HG03442 (cell line): ENCODE results near the gene SGCD.

Experiments used
- ATAC-seq: cut with Tn5 transposase; IDR thresholded peaks from one replicate; pipeline ENCODE4 v1.9.1; 2021; ENCODE audit warnings: mild to moderate bottlenecking, moderate library complexity; ENCODE audit not compliant: unreplicated experiment

Gene SGCD

DNA sequence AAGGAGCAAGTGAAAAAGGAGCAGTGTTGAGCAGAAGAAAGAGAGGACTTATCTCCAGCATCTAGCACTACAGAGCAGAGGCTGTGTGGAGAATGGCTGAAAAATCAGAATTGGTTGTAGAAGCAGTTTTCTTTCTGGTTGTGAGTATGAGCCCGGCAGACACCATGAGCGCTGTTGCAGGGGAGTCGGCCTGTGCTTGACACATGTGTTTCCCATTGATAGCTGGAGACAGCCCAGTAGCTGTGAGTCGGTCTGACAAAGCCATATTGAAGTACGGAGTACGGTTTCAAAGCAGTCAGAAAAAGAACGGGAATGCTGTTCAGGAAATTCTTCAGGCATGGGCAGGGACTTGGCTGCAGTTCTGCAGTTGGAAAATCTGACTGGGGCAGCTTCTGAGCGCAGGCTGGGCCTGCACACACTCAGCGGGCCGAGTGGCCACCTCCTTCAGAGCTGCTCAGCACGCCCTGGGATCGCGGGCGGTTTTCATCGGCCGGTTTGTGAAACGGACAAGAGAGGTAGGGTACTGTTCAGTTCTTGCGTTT, at the start of gene SGCD:
Gene SGCD, plus strand, starts transcription at position 447 of the 542 bp plus-strand sequence.
- ATAC-seq, result no peak

DNA sequence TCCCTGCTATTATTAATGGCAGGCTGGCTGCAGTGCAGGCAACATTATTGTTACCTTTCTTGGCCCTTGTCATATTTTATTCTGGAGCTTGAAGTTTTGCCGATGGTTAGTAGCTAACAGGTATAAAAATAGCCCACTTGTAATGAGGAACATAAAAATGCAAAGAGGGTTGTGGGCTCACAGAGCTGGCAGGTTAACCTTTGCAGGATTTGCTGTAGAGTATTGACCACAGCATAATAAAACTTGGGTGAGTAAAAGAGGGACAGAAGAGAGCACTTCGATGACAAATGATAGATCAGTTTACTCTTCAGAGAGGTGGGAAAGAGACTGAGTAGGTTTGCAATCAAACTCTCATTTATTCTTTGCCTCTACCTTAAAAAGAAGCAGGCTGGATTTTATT, 49.7 kb upstream of the SGCD start:
- no peak for ATAC-seq

DNA sequence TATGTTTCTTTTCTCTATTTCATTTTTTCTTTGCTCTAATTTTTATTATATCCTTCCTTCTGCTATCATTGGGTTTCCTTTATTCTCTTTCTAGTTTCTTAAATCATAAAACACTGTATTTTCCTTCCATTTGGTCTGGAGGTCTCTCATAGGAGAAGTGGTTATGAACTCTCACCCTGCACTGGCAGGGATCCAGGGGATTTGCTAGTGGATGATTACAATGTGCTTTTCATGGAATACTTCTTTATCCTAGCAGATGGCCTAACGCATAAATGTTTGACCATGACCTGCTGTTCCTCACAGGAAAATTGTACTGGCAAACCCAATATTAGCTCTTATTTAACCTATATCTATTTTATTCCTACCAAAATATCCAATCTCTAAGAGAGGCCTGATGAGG, 31.5 kb upstream of the SGCD start:
- ATAC-seq, result no peak

DNA sequence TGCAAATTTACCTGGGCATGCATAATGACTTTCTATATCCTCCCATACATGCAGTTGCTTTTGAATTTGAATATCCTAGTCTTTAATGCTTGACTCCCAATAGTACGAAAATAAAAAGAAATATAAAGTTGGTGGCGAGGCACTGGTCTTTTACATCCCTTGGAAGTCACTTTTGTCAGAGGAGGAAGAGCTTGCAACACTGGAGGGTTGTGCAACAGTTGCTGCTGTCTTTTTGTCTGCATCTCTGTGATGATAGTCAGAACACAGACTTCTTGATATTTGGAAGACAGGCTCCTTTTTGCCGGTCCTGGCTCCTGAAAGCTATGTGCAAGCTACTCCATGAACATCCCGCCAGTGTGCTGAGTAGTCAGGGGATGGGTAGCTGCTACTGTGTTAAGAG, 16.8 kb upstream of the SGCD start:
- ATAC-seq, result no peak

DNA sequence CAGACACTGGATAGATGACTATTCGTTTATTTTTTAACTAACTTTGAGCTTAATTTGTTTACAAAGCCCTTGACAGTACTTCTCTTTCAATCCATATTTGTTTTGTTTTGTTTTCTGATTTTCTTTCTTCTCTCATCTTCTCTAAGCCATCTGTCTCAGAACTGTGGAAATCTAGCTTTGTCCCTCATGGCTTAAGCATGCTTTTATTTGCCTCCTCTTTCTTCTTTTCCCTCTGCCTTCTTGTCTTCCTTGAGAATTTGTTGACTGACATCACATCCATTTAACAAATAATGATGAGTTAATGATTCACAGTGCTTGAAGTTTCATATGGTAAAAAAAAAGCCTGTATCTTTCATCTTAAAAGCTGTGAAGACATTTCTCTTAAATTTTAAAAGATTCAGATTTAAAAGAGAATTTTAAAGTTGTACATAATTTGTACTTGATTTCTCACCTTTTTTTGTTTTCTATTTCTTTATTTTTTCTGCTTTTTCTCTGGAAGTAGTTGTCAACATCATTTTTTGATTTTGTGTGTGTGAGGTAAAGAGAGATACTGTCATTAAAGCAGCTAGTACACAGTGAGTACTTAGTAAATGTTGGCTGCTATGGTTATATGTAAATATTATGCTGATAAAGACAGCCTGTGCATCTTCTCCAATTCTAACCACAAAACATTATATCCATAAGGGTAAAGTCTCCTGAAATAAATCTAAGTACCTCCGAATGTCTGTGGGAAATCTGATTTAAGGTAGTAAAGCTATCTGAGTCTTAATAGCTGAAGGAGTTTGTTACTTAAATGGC, 13.9 kb upstream of the SGCD start:
- no peak for ATAC-seq

DNA sequence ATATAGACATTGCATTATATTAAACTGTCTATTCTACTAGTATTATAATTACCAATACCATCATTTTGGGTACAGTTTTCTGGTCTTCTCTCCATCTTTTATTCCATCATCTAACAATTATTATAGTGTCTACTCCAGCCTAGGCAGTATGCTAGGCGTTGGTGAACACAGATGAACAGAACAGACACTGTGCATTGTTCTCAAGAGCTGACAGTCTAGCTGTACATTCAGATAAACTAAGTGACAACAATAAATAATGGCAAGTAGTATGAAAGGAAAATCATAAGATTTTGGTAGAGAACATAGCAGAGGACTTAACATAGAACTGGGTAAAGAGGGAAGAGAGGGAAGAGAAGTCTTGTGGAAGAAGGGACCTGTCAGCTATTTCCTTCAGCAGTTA, 12.5 kb upstream of the SGCD start:
- no peak for ATAC-seq

DNA sequence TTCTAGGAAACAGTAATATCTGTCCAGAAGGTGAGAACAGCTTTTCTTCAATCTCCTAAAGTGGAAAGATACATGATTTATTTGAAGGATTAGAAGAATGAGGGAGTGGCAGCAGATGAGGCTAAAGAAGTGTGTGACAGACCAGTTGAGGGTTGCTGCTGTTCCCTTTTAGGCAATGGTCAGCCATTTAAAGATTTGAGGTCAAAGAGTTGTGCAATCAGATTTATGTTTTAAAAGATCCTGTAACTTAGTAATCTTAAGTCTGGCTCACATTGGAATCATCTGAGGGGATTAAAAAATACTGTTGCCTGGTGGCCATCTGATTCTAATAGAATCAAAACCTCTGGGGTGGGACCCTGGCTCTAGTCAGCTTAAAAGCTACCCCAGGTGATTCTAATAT, 4.3 kb upstream of the SGCD start:
- ATAC-seq, result no peak

DNA sequence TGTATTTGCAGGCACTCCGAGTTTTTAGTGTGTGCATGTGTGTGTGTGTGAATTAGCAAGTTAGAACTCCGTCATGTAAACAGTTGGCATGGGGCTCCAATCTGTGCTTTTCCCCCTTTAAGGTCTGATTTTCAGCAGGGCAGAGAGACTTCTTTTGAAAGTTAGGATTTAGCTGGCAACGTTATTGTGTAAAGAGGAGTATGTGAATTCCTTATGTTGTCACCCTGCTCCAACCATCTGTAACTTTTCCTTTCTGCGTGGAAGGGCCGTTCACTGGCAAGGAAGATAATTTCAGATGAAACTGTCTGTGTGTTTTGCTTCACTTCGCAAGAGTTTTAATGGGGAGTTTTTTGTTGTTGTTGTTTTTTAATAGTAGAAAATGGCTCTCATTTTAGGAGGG, 332 bp downstream of the SGCD start:
- ATAC-seq, result no peak

DNA sequence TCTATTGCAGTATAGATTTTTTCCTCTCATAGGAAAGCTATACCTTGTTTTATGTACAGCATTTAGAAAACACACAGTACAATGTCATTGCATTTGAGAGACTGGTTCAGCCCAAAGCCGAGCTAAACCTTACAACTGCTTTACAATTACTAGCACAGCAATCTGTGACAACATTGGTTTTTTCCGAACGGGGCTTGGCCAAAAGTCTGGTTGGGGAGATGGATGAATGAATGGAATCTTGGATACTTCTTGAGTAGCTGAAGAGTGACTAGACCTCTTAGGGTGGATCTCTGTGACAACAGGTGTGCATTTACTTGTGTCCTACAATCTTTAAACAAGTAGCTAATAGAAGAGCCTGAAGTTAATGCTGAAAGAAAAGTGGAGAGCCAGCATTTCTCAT, 1.2 kb downstream of the SGCD start:
- no peak for ATAC-seq

DNA sequence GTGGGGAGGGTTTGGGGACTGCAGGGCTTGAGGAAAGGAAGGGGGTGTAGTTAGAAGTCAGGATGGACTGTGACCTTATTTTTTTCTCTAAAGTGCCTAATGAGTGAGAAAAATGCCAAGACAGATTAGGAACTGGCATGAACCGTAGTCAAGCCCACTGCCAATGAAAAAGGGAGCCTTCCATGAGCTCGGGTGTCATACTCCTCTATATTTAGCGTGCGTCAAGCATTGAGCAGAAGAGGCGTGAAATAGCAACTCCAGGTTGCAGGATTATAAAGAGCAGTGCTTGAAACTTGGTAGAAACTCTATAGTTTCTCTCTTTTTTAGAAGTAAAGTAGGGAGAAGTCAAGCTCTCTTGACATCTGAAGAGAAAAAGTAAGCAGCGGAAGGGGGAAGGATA, 1.8 kb downstream of the SGCD start:
- ATAC-seq, result no peak

DNA sequence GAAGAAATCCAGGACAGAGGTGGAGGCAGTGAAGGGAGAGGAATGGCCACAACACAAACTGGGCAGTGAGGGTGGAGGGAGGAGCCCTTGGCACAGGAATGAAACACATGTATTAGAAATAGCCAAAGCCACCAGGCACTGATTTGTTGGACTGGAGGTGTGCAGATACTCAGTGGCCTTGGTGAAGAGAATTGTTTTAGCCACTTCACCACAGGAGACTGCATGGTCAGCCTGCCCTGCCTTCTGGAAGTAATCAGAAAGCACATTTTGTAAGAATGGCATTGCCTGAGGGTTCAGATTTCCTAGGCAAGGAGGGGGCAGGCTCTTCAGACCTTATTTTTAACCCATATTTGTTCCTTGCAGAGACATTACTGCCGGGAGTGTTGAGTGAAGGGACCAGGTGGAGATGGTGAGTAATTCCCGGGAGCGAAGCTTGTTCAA, 2.2 kb downstream of the SGCD start:
- no peak for ATAC-seq

DNA sequence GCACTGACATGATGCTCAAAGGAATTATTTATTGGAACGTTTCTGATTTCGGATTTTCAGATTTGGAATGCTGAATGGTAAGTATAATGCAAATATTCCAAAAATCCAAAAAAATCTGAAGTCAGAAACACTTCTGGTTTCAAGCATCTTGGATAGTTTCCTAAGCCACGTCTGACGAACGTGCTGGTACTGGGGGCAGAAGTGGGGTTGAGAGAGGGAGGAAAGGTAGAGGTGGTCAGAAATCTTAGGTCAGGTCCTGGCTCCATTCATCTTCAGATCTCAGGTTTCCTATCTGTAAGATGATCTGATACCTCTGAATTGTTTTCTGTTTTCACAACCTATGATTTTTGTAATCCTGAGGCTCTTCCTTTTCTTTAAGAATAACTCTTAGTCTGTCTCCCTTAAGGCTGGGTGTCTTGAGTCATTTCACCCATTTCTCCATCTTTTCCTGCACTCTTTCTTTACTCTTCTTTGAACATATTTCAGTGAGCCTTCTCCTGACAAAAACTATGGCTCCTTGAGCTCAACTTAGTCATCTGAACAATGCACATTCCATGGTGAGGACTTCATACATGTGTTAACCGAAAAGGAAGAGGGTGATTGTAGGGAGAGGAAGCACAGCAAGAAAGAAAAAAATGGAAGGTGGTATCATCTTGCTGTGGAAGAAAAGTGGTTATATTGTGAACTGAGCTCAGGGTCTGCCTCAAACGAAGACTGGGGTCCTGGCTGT, 3.3 kb downstream of the SGCD start:
- no peak for ATAC-seq

DNA sequence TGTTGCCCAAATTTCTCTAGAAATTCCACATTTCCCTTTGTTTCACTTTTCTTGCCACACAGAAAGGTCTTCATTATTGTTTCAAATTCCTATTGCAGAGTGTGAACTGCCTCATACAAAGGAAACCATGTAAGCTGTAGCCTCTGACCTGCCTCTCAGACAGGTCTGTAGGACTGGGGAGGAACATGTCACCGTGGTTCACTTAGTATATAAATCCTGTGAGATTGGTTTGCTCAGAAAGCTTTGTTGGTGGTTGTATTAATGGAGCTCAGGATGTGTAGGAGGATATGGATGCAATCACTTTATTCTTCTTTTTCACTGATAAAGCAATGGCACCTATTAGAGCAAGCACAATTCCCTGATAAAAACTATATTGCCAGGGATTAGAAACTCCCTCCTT, 4.2 kb downstream of the SGCD start:
- no peak for ATAC-seq

DNA sequence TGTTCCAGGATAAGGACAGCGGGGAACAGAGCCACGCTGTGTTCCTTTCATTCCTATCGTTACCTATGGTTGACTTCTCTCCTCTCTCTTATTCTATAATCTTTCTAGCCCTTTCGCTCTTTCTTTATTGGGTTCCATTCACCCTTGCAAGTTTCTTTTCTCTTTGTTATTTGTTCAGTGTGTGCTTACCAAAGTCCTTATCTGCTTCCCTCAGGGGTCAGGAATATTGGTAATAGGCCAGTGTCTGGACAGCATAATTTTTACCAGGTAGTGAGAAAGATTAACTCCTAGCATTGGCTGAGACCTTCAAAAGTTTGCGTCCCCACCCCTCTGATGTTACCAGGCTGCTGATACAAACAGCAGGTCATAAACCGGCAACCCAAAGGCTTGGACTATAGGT, 4.9 kb downstream of the SGCD start:
- no peak for ATAC-seq

DNA sequence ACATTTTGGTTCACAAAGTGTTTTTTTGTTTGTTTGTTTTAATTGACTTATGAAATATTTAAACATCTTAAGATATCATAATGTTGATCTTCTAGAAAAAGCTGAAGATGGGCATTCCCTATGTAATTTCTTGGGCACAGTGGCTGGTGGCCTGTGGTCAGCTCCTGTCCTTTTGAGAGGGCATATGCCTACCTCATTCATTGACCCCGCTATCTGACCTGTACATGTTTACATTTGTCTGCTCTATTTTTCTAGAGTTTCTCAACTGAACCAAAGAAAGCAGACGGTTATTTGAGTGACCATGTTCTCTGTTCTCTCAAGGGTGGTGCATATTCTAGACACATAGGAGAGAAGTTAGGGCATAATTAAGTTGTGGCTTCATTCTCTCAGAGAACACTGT, 5.3 kb downstream of the SGCD start:
- ATAC-seq, result no peak

DNA sequence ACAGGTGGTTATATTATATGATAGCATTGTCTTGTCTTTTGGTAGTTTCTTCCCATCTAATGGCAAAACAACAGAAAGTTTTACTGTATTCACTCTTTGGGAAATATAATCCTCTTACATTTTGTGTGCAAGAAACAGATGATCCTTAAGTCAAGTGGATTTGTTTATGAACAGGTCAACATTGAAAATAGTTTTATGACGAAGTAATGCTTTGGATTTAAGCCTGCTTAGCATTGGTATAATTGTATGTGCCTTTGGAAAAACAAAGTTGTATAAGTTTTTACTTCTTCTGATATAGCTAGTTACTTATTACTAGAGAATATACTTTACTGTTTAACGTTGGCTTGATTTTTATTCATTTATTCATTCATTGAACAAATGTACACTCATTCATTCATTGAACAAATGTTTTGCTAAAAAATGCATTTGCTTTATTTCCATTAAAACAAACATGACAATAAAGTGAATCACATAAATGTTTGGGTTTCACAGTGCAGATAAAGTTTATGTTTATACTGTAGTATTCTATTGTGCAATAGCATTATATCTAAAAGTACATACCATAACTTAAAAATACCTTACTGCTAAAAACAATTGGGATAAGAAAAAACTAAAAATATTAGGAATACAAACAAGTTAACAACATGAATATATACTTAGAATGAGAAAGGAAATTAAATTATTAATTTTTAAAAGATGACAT, 12.3 kb downstream of the SGCD start:
- ATAC-seq, result no peak

DNA sequence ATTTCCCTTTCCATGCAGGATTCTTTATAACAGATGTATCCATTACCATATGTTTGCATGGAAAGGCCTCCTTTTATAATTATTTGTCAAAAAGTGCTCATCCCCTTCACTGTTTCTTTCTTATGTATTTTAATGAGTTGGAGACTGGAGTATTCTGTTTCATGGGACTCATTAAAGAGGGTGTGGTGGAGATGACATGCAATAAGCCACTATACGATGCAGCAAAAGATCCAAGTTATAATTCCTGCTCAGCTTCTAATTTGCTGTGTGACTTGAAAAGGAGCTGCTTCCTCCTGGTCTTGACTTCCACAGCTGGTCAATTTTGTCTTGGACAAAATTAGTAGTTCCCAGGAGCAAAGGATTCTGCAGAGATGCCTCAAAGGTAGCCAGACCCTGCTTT, 13.9 kb downstream of the SGCD start:
- ATAC-seq, result no peak

DNA sequence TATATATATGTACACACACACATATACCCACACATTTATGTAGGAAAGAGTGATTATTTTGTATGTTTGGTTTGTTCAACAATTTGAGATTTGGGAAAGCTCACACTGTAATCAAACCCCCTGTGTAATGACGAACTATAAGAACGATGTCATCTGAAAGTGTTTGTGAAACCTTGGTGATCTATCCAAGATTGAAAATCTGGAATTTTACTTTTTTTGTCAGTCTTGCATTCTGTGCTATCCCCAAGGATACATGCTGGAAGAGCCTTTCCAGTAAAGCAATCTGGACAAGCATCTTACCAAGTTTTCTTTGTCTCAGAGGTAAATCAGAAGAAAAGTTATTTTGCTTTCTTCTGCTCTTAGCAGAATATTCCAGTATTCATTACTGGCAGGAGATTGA, 23.3 kb downstream of the SGCD start:
- no peak for ATAC-seq

DNA sequence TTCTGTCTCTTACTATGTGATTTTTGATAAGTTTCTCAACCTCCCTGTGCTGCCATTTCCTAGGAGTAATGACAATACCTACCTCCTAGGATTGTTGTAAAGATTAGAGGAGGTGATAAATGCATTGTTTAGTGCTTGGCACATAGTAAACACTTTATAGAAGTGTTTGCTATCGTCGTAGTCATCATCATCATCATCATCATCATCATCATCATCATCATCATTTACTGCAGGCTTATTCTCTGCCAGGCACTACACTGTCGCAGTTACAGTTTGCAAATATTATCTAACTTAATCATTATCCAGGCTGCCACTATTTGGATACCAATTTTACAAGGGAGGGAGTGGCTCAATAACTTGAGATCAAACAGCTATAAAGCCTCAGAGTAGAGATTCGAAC, 24.5 kb downstream of the SGCD start:
- no peak for ATAC-seq

DNA sequence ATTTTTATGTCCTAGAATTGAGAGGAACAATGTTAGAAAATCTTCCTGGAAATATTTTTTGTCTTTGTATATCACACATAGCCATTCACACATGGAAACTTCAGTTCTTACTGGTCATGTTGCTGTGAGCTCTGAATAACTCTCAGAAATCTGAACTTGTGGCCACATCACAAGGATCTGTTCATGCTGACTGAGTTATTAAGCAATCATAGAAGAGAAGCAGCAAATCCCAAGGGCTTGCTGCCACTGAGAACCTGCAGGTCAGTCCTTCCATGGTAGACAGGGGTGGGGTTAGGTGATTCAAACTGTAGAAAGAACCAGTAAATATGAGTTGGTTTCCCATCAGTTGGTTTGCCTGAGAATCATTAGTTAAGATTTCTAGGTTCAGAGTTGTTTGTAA, 27.6 kb downstream of the SGCD start:
- ATAC-seq, result peak; percentile 31

DNA sequence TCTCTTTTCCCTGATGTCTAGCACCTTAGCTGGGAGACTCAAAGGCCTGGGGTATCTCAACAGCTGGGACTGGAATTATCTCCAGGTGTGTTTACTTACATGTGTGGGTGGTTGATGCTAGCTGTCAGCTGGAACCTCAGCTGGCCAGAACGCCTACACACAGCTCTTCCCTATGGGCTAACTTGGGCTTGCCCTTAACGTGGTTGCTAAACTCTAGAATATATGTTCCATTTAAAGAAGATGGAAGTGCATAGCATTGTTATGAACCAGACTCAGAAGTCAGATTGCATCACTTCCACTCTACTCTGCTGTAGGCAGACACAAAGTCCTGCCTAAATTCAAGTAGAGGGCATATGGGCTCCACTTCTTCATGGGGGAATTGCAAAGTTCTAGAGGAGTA, 29.3 kb downstream of the SGCD start:
- peak; percentile 45 for ATAC-seq

DNA sequence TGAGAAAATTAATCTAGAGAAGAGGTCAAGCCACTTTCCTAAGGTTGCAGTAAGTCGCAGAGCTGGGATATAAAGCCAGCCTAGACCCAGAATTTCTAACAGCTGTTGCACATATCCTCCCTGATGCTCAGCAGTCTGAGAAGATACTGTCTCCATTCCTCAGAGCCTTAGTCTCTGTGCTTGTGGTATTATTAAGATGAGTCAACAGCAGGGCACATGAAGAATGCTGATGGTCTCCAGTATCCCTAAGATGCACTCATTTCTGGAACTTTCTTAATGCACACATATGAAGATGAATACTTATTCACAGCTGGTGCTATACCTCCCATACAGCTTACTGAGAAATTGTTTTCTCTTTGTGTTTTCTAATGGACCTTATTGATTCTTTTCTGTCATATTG, 32.5 kb downstream of the SGCD start:
- peak; percentile 40 for ATAC-seq
